GM18498 (cell line): Measurements from ENCODE around the gene MYH9.
"Not testable (repeated sequence)": the region's sequence is repeated elsewhere in the genome, so short reads cannot be mapped to it uniquely, and the experiment has no call there.

Source experiments
- ATAC-seq: cut with Tn5 transposase; IDR thresholded peaks from one replicate; pipeline ENCODE4 v1.9.1; 2021; ENCODE audit warnings: mild to moderate bottlenecking, moderate library complexity; ENCODE audit not compliant: unreplicated experiment

MYH9 gene

DNA sequence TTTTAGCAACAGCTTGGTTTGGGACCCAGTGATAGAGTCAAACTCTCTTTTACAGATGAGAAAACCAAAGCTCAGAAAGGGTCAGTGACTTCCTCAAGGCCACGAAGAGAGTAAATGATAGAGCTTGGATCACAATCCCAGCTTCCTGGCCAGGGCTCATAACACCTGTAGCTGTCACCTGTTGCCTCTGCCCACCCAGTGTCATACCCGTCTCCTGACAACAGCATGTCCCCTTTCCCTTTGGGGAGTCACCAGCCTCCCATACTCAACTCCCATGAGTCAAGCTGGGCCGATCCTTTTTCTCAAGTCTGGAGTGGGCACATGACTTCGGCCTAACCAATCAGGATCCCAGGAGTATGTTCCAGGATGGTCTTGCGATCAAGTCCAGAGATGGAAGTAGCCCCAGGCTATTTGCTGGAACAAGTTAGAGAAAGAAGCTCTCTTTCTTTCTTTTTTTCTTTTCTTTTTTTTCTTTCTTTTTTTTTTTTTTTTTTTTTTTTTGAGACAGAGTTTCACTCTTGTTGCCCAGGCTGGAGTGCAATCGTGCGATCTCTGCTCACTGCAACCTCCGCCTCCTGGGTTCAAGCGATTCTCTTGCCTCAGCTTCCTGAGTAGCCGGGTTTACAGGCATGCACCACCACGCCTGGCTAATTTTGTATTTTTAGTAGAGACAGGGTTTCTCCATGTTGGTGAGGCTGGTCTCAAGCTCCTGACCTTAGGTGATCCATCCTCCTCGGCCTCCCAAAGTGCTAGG is 27.8 kb upstream of the MYH9 start:
- no peak for ATAC-seq

DNA sequence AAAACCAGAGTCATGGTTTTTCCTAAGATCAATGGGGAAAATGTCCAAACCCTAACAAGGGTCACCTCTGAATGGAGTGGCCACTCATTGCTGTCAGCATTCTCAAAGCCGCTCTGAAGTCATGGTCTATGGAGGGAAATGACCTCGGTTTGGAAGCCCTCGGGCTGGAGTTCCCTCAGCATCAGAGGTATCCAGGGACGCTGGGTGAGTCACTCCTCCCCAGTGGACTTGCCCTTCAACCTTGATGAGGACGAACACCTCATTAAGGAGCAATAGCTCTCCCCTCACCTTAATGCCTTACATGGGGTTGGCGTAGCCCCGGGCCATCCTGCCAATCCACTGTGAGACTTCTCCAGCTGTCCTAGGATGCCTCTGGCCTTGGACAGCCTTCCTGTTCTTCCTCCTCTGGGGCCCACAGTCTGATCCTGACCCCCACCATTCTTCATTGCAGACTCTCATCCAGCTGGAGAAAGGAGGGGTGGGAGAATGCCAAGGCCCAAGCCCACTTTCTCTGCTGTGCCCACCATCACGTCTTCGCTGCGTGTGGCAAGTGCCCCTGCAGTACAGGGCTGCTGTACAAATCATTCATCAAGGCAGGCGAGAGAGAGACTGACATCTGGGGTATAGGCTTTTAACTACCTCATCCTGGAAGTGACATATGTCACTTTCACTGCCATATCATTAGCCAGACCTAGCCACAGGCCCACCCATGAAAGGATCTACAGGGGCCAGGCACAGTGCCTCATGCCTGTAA is 25.4 kb upstream of the MYH9 start:
- no peak for ATAC-seq

DNA sequence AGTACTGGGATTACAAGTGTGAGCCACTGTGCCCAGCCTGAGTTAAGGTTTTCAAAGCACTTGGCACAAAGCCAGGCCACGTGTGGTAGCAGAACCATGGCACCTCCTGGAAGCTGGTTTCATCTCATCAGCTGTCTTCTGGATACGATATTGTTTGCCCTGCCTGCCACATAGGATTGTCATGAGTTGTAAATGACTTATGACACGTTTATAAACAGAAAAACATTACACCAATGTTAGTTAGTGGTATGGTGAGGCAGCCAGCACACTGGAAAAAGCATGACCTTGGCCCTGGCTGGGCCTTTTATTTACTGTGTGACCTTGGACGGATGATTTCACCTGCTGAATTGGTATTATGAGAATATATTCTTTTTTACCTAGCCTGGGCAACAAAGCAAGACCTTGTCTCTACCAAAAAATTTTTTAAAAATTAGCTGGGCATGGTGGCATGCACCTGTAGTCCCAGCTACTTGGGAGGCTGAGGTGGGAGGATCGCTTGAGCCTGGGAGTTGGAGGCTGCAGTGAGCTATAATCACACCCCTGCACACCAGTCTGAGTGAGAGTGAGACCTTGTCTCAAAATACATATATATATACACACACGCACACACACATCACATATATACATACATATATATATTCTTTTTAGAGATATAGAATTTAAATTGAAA is 24.0 kb upstream of the MYH9 start:
- no peak for ATAC-seq

DNA sequence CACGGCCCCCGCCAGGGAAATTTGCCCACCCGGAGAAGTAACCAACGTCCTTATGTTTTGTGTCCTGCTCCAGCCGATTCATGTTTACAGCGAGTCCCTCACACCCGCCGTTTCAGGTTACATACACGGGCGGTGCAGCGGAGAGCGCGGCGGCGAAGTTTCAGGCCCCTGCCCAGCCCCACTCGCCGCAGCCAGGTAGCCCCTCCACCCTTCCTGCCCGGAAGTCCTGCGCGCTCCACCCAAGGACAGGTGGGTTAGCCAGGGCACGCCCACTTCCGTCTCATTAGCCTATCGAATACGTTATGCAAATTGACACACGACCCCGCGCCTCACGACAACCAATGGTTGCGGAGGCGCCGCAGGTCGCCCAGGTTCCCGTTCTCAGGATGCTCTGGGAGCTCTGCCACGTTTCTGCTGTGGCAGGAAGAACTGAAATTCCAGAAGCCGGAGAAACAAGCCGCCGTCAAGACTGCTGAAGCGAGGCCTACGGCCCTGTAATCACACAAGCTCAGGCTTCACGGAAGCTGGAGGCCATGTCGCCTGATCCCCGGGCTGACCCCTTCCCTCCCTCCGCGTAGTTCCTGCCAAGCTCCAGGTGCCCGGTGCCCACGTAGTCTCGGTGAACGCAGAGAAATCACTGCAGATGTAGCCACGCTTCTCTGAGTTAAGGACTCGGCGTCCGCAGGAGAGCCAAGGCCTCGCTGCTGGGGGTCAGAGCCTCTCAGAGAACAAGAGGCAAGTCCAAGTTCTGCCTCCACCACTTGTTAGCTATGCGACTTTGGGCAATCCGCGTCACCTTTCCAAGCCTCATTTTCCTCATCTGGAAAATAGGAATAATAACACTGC is 22.4 kb upstream of the MYH9 start:
- peak; percentile 71 for ATAC-seq

GRCh38 chr22:36409554-36409910 is 21.8 kb upstream of the MYH9 start:
- ATAC-seq = not testable (repeated sequence)

GRCh38 chr22:36409056-36409455 is 21.3 kb upstream of the MYH9 start:
- no peak for ATAC-seq

DNA sequence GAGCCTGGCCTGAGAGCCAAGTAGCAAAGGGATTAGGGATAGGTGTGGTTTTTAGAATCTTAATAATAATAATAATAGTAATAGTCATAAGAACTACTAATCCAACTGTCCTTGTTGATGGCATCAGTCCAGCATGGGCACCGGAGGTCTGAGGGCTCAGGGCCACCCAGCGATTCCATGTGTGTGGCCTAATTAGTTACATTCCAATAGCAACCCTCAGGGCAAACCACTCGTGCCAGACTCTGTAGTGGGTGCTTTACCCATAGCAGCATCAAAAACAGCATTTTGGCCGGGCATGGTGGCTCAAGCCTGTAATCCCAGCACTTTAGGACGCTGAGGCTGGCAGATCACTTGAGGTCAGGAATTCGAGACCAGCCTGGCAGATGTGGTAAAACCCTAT is 19.0 kb upstream of the MYH9 start:
- ATAC-seq = no peak

- ATAC-seq = no peak
Observed at GRCh38 chr22:36405671-36406538, 18.1 kb upstream of the MYH9 start.

GRCh38 chr22:36405221-36405661 is 17.5 kb upstream of the MYH9 start:
- ATAC-seq = no peak

- ATAC-seq = no peak
Observed at GRCh38 chr22:36404446-36404845, 16.7 kb upstream of the MYH9 start.

DNA sequence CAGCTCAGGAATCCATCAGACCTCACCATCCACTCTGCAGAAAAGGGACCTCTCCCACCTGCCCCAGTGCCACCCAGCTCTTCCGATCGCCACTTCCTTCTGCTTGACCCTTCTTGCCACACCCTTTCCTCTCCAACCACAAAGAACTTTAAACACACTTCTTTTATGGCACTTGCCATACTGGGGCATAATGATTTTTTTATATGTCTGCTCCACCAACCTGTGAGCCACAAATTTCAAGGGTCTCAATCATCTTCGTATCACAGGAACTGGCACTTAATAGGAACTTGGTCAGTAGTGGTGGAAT is 11.7 kb upstream of the MYH9 start:
- no peak for ATAC-seq

DNA sequence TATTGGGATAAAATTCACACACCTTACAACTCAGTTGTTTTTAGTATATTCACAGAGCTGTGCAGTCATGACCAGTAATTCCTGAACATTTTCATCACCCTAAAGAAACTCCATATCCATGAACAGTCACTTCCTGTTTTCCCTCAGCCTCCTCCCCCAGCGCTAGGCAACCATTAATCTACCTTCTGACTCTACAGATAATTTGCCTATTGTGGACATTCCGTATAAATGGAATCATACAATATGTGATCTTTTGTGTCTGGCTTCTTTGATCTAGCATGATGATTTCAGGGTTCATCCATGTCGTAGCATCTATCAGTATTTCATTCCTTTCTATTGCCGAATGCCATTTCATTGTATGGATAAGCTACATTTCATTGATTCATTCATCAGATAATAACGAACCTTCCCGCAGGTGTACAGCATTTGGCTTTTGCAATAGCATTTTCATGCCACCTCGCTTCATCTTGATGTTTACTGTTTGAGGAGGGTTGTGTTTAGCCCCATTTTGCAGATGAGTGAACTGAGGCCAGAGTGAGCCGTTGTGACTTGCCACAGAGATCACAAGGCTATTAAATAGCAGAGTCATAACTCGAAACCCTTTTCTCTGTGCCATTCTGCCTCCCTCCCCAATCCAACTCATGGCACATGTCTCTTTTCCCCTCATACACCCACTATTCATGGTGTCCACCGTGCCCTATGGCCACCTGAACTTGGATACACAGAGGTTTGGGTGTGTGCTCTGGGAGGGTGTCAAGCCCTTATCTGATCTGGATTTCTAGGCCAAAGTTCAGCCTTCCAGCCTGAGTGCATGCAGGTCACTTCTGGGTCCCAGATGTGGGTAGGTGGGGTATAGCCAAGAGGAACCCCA is 11.1 kb upstream of the MYH9 start:
- no peak for ATAC-seq

DNA sequence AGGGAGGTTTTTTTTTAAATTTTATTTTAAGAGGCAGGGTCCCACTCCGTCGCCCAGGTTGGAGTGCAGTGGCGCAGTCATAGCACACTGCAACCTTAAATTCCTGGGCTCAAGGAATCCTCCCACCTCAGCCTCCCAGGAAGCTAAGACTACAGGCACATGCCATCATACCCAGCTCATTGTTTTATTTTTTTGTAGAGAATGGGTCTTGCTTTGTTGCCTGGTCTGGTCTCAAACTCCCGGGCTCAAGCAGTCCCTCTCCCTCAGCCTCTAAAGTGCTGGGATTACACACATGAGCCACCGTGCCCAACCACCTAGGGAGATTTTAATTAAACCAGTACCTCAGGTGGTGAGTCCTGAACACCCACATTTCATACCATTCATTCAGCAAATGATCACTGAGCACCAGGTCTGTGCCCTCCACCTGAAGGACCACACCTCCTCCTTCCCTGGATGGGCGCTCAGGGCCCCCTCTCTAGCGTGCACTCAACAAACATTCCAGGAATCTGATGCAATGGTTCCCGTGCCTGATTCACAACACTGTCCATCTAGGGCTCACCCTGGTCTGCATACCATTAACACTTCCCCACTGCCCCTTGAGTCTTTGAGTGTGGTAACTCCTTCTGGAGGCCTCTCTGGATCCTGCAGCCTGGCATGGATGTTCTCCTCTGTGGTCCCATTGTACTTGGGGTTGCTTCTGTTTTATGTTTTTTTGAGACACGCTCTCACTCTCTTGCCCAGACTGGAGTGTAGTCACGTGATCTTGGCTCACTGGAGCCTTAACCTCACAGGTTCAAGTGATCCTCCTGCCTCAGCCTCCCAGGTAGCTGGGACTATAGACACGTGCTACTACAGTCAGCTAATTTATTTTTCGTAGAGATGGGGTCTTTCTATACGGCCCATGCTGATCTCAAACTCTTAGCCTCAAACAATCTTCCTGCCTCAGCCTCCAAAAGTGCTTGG is 9.6 kb upstream of the MYH9 start:
- no peak for ATAC-seq

DNA sequence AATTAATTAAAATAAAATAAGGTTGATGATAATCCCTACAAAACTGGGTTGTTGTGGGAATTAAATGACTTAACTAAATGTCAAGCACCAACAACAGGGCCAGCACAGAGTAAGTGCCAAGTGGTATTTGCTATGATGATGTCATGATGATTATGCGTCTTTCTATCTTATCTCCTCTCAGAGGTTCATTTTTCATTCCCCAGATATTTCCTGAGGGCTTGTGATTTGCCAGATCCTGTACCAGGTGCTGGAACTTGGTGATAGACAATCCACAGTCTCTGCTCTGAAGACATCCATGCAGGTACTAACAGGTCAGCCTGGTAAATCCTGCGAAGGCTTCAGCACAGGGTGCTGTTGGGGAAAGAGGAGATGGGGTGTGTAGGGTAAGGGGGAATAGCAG is 8.1 kb upstream of the MYH9 start:
- ATAC-seq = no peak

GRCh38 chr22:36395055-36395849 is 7.5 kb upstream of the MYH9 start:
- no peak for ATAC-seq

DNA sequence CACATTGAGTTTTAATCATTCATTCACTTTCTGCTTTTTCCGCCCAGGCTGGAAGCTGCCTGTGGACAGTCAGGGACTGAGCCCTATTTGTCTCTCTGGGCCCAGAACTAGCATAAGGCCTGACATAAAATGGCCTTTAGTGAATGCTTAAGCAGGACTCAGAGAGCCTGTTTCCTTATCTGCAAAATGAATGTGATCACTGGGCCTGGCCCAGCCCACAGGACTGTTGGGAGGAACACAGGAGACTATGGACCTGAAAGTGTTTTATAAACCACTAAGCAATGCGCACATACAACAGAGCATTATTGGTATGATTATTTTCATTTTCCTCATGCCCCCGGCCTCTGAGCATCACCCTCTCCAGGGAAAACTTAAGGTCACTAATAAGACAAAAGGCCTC is 3.9 kb upstream of the MYH9 start:
- no peak for ATAC-seq

DNA sequence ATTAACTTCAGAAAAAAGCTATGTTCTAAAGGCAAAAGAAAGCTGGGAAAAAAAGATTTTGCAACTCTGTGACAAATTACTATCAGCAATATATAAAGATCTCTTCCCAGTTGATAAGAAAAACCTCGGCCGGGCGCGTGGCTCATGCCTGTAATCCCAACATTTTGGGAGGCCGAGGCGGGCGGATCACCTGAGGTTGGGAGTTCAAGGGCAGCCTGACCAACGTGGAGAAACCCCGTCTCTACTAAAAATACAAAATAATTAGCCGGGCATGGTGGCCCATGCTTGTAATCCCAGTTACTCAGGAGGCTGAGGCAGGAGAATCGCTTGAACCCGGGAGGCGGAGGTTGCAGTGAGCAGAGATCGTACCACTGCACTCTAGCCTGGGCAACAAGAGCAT is 1.4 kb upstream of the MYH9 start:
- ATAC-seq = not testable (repeated sequence)

GRCh38 chr22:36387709-36387958 is 133 bp downstream of the MYH9 start:
- ATAC-seq = no peak
